Neural cell (in vitro differentiated cells): Measurements from ENCODE around the gene CNTNAP2. TPM values are rescaled to one million over a fixed set of nuclear protein-coding genes. Genes with fewer than 3 reads are reported as not detected.

Experiments
- H2AFZ ChIP-seq: fragments of 200-600, 300-800 bp; sonication (generic), shearing (Covaris generic); 2 replicates; pipeline ENCODE4 v1.6.0; 2014; ENCODE audit warnings: low read depth, mild to moderate bottlenecking, antibody characterized with exemption, low read length, moderate library complexity
- H3F3A ChIP-seq: fragments of 200-600 bp; shearing (Covaris generic); 2 replicates; pipeline ENCODE4 v1.6.1; 2016; ENCODE audit warnings: mild to moderate bottlenecking, moderate library complexity, mixed read lengths, antibody characterized with exemption, low read length; ENCODE audit not compliant: insufficient read depth, poor library complexity, severe bottlenecking
- H3K27ac ChIP-seq: fragments of 200-600, 300-800 bp; sonication (generic), shearing (Covaris generic); 2 replicates; pipeline ENCODE4 v1.5.1; 2014; ENCODE audit warnings: mild to moderate bottlenecking, low read length, moderate library complexity
- H3K27me3 ChIP-seq: fragments of 300-800, 200-600 bp; sonication (generic), shearing (Covaris generic); 2 replicates; pipeline ENCODE4 v1.6.0; 2014; ENCODE audit warnings: mild to moderate bottlenecking, low read depth, low read length, moderate library complexity; ENCODE audit not compliant: insufficient read depth
- H3K36me3 ChIP-seq: fragments of 300-800, 200-600 bp; sonication (generic), shearing (Covaris generic); 2 replicates; pipeline ENCODE4 v1.5.1; 2014; ENCODE audit warnings: mild to moderate bottlenecking, antibody characterized with exemption, low read length, moderate library complexity; ENCODE audit not compliant: insufficient read depth
- H3K4me2 ChIP-seq: fragments of 300-800, 200-600 bp; sonication (generic), shearing (Covaris generic); 2 replicates; pipeline ENCODE4 v1.6.0; 2014; ENCODE audit warnings: mild to moderate bottlenecking, low read length
- H3K4me3 ChIP-seq: fragments of 300-800, 200-600 bp; sonication (generic), shearing (Covaris generic); 2 replicates; pipeline ENCODE4 v1.5.1; 2014; ENCODE audit warnings: mild to moderate bottlenecking, low read length, moderate library complexity
- H3K79me2 ChIP-seq: fragments of 200-600 bp; shearing (Covaris generic); replicated peaks from 2 replicates; pipeline ENCODE4 v1.6.0; 2014; ENCODE audit warnings: mild to moderate bottlenecking, low read length, moderate library complexity; ENCODE audit not compliant: insufficient read depth
- H3K9ac ChIP-seq: fragments of 300-800, 200-600 bp; sonication (generic), shearing (Covaris generic); 2 replicates; pipeline ENCODE4 v1.6.1; 2016; ENCODE audit warnings: mild to moderate bottlenecking, low read length, mixed read lengths
- H3K9me2 ChIP-seq: fragments of 200-600 bp; shearing (Covaris generic); 2 replicates; pipeline ENCODE4 v1.6.1; 2016; ENCODE audit warnings: mild to moderate bottlenecking, low read length, mixed read lengths; ENCODE audit not compliant: insufficient read depth
- H3K9me3 ChIP-seq: fragments of 200-600, 300-800 bp; sonication (generic), shearing (Covaris generic); 2 replicates; pipeline ENCODE4 v1.6.1; 2016; ENCODE audit warnings: mild to moderate bottlenecking, mixed run types, low read length, moderate library complexity, mixed read lengths
- H4K20me1 ChIP-seq: fragments of 200-600 bp; shearing (Covaris generic); 2 replicates; pipeline ENCODE4 v1.6.1; 2016; ENCODE audit warnings: mild to moderate bottlenecking, mixed run types; ENCODE audit not compliant: insufficient read depth
- EP300 ChIP-seq: fragments of 450-650 bp; conservative IDR thresholded peaks from 2 replicates; pipeline ENCODE4 v1.6.1; 2014; ENCODE audit warnings: antibody characterized with exemption, mild to moderate bottlenecking, moderate library complexity; ENCODE audit not compliant: poor library complexity, severe bottlenecking
- EZH2 ChIP-seq: fragments of 200-600, 300-800 bp; shearing (Covaris generic), sonication (generic); IDR thresholded peaks from 2 replicates; pipeline ENCODE4 v1.6.1; 2014; ENCODE audit warnings: antibody characterized with exemption, low read length, borderline replicate concordance, mild to moderate bottlenecking; ENCODE audit not compliant: insufficient read depth, poor library complexity, severe bottlenecking
- MXI1 ChIP-seq: fragments of 450-650 bp; conservative IDR thresholded peaks from 2 replicates; pipeline ENCODE4 v1.6.1; 2014; ENCODE audit warnings: antibody characterized with exemption, mild to moderate bottlenecking; ENCODE audit not compliant: poor library complexity, severe bottlenecking
- POLR2AphosphoS5 ChIP-seq: IDR thresholded peaks from 2 replicates; pipeline ENCODE4 v1.6.1; 2012
- RAD21 ChIP-seq: fragments of 450-650 bp; conservative IDR thresholded peaks from 2 replicates; pipeline ENCODE4 v1.6.1; 2014; ENCODE audit warnings: antibody characterized with exemption, mild to moderate bottlenecking, moderate library complexity
- SMC3 ChIP-seq: fragments of 450-650 bp; conservative IDR thresholded peaks from 2 replicates; pipeline ENCODE4 v1.6.1; 2014; ENCODE audit warnings: antibody characterized with exemption, mild to moderate bottlenecking, moderate library complexity; ENCODE audit not compliant: poor library complexity
- TAF1 ChIP-seq: IDR thresholded peaks from 2 replicates; pipeline ENCODE4 v1.6.1; 2012; ENCODE audit warnings: low read depth
- polyA plus RNA-seq: library from polyadenylated mRNA; depleted of rRNA; stranded (reverse); fragments of >200 nt; gene quantifications from 2 replicates; pipeline ENCODE4 v1.2.3, GENCODE V29; 2014
- TF ChIP-seq, protein P1 (sequence below): IDR thresholded peaks from 2 replicates; pipeline ENCODE4 v1.6.1; 2012; ENCODE audit warnings: borderline replicate concordance
- TF ChIP-seq, protein P2 (sequence below): fragments of 450-650 bp; IDR thresholded peaks from 2 replicates; pipeline ENCODE4 v1.5.1; 2014; ENCODE audit warnings: antibody characterized with exemption, mild to moderate bottlenecking, moderate library complexity; ENCODE audit not compliant: poor library complexity, severe bottlenecking

CNTNAP2 gene
- polyA plus RNA-seq, 1 donor from 2014 or later, result 276 TPM

DNA sequence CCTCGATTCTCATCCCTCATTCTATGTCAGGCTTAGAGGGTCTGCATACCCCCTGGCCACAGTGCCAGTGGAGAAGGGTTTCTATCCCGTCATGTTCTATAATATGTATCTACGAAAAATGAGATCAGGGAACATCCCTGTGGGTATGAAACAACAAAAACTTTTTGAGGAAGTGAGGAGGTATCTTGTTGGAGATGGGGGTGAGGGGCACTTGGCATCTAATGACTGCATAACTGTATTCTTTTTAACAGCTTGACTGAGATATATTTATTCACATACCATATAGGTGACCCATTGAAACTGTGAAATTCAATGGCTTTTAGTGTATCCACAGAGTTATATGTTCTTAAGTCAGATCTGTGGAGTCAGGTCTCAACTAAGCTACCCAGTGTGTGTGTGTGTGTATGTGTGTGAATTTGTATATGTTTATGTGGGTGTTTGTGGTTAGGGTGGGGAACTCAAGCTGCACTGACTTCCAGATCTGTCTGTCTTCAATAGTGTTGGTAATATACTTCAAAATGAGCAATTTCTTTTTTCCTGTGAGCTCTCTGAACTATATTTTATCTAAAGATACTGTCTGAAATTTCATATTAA lies 528.9 kb downstream of the CNTNAP2 start:
- TF ChIP-seq, protein P1, sequence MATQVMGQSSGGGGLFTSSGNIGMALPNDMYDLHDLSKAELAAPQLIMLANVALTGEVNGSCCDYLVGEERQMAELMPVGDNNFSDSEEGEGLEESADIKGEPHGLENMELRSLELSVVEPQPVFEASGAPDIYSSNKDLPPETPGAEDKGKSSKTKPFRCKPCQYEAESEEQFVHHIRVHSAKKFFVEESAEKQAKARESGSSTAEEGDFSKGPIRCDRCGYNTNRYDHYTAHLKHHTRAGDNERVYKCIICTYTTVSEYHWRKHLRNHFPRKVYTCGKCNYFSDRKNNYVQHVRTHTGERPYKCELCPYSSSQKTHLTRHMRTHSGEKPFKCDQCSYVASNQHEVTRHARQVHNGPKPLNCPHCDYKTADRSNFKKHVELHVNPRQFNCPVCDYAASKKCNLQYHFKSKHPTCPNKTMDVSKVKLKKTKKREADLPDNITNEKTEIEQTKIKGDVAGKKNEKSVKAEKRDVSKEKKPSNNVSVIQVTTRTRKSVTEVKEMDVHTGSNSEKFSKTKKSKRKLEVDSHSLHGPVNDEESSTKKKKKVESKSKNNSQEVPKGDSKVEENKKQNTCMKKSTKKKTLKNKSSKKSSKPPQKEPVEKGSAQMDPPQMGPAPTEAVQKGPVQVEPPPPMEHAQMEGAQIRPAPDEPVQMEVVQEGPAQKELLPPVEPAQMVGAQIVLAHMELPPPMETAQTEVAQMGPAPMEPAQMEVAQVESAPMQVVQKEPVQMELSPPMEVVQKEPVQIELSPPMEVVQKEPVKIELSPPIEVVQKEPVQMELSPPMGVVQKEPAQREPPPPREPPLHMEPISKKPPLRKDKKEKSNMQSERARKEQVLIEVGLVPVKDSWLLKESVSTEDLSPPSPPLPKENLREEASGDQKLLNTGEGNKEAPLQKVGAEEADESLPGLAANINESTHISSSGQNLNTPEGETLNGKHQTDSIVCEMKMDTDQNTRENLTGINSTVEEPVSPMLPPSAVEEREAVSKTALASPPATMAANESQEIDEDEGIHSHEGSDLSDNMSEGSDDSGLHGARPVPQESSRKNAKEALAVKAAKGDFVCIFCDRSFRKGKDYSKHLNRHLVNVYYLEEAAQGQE, result no peak
- TF ChIP-seq EP300, result no peak
- TF ChIP-seq, protein P2, sequence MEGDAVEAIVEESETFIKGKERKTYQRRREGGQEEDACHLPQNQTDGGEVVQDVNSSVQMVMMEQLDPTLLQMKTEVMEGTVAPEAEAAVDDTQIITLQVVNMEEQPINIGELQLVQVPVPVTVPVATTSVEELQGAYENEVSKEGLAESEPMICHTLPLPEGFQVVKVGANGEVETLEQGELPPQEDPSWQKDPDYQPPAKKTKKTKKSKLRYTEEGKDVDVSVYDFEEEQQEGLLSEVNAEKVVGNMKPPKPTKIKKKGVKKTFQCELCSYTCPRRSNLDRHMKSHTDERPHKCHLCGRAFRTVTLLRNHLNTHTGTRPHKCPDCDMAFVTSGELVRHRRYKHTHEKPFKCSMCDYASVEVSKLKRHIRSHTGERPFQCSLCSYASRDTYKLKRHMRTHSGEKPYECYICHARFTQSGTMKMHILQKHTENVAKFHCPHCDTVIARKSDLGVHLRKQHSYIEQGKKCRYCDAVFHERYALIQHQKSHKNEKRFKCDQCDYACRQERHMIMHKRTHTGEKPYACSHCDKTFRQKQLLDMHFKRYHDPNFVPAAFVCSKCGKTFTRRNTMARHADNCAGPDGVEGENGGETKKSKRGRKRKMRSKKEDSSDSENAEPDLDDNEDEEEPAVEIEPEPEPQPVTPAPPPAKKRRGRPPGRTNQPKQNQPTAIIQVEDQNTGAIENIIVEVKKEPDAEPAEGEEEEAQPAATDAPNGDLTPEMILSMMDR, result no peak
- no peak for TF ChIP-seq POLR2AphosphoS5
- TF ChIP-seq RAD21, result no peak
- TF ChIP-seq EZH2, result no peak
- TF ChIP-seq TAF1, result no peak
- TF ChIP-seq MXI1, result no peak
- TF ChIP-seq SMC3, result no peak
- Histone ChIP-seq H4K20me1 (no peaks in the 10 kb centered on the region), H3K9ac (no peak overlapping the region), H3F3A (no peaks in the 10 kb centered on the region), H3K27ac (no peak overlapping the region), H3K9me3 (no peaks in the 10 kb centered on the region), H3K9me2 (no peaks in the 10 kb centered on the region), H3K36me3 (no peaks in the 10 kb centered on the region), H3K4me3 (no peak overlapping the region), H2AFZ (no peak overlapping the region), H3K4me2 (no peak overlapping the region), H3K79me2 (no peaks in the 10 kb centered on the region), H3K27me3 (no peaks in the 10 kb centered on the region)

DNA sequence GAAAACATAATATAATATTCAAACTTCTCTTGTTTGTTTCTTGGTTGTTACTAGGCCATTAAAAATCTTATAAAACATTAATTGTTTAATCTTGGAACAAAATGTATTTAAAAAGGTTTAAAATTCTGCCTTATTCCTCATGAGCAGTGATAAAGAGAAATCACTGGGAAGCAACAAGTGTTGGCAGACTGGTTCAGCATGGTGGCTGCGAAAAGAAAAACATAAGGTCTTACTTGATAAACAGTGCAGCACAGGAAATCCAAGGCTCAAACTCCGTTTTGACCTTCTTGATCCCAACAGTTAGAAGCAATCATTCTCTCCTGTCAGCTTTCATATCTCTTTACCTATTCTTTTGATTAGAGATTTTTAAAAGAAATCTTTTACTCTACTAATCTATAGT lies 530.8 kb downstream of the CNTNAP2 start:
- no peak overlapping the region for H2AFZ ChIP-seq
- H3K9ac ChIP-seq, result no peak overlapping the region
- H3K79me2 ChIP-seq, result no peaks in the 10 kb centered on the region
- H3F3A ChIP-seq, result no peaks in the 10 kb centered on the region
- H3K36me3 ChIP-seq, result no peaks in the 10 kb centered on the region
- H3K9me2 ChIP-seq, result no peaks in the 10 kb centered on the region
- TF ChIP-seq MXI1 (no peak), EP300 (no peak), EZH2 (no peak), RAD21 (no peak), POLR2AphosphoS5 (no peak), SMC3 (no peak), TAF1 (no peak)
- TF ChIP-seq, protein P2, result no peak
- TF ChIP-seq, protein P1, result no peak
- no peak overlapping the region for H3K4me2 ChIP-seq
- H3K27me3 ChIP-seq, result no peaks in the 10 kb centered on the region
- no peak overlapping the region for H3K27ac ChIP-seq
- H3K4me3 ChIP-seq, result no peak overlapping the region
- H3K9me3 ChIP-seq, result no peaks in the 10 kb centered on the region
- H4K20me1 ChIP-seq, result no peaks in the 10 kb centered on the region
